HG03521 (cell line): ENCODE measurements around the gene KRT16.
"Not testable (repeated sequence)": the region's sequence is repeated elsewhere in the genome, so short reads cannot be mapped to it uniquely, and the experiment has no call there.

Source experiments
- ATAC-seq: cut with Tn5 transposase; IDR thresholded peaks from one replicate; pipeline ENCODE4 v1.9.1; 2021; ENCODE audit warnings: mild to moderate bottlenecking, moderate library complexity; ENCODE audit not compliant: unreplicated experiment

Gene KRT16

DNA sequence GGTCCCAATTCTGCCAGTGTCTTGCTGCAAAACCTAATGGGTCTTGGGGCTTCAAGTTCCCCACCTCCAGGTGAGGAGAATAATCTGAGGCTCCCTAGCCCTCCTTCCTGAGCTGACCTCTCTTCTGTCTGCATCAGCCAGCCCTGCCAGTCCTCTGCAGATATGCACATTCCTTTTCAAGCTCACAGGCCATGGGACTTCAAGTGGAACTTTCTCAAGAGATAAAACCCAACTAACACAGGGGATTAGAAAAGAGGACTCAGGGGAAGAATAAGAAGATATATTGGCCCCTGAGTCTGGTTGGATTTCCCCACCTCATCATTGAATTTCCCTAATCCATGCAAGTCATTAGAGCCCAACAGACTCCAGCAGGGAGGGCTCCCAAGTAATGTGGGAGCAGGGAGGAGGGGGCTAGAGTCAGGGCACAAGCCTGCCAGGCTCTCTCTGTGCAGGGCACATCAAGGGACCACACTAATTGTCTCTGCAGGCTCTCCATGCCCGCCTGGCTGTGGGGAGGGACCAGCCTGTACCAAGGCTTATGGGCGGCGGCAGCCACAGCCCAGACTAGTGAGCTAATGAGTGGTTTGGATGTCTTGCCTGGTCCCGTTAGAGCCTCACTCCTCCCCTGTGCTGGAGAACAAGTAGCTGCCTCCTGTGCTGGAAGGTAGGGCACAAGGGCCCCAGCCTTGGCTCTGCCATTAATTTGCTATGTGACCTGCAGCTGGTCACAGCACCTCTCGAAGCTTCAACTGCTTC is 27.1 kb downstream of the KRT16 start:
- no peak for ATAC-seq

DNA sequence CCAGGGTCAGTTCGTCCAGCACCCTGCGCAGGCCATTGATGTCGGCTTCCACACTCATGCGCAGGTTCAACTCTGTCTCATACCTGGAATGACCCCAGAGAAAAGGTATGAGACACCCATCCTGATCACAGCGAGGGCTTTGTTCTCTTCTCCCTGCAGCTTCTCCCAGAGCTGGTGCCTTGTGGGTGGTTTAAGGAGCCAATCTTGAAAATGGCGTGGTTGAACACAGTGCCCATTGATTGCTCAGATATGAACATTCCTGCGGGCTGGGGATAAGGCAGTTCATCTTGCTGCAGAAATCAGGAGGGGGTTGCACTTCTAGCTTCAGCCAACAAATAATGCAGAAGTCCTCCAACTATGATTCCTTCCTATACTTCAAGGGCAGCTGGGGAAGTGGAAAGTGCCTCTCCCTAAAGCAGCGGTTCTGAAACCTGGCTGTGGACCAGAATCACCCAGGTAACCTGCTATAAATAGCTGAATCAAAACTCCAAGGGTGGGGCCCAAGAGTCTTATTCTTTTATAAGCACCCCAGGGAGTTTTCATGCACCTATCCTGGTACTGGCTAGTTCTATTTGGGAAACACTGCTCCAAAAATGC is 28.1 kb downstream of the KRT16 start:
- ATAC-seq: not testable (repeated sequence)

DNA sequence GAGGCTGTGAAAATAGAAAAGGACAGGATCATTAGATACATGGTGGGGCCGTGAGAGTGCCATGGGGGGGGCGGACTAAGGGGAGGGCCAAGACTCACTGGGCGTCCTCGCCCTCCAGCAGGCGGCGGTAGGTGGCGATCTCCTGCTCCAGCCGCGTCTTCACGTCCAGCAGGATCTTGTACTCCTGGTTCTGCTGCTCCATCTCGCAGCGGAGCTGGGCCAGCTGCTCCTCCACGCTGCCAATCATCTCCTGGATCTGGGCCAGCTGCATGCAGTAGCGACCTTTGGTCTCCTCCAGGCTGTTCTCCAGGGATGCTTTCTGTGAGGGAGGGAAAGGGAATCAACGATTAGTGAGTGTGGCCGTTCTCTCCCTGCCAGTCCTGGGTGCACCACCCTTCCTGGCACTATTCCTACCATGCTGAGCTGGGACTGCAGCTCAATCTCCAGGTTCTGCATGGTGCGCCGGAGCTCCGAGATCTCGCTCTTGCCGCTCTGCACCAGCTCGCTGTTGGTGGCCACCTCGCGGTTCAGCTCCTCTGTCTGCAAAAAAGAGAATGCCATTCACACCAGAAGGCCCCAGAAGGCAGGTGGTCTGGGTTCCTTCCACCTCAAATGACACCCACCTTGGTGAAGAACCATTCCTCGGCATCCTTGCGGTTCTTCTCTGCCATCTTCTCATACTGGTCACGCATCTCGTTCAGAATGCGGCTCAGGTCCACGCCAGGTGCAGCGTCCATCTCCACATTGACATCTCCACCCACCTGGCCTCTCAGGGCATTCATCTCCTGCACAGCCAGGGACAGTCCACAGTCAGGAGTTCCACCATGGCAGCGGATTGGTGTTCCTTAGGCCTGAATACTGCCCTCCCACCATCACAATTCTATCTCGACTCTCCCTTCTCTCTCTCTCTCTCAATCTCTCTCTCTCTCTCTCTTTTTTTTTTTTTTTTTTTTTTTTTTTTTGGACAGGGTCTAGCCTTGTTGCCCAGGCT is 29.1 kb downstream of the KRT16 start:
- no peak for ATAC-seq

DNA sequence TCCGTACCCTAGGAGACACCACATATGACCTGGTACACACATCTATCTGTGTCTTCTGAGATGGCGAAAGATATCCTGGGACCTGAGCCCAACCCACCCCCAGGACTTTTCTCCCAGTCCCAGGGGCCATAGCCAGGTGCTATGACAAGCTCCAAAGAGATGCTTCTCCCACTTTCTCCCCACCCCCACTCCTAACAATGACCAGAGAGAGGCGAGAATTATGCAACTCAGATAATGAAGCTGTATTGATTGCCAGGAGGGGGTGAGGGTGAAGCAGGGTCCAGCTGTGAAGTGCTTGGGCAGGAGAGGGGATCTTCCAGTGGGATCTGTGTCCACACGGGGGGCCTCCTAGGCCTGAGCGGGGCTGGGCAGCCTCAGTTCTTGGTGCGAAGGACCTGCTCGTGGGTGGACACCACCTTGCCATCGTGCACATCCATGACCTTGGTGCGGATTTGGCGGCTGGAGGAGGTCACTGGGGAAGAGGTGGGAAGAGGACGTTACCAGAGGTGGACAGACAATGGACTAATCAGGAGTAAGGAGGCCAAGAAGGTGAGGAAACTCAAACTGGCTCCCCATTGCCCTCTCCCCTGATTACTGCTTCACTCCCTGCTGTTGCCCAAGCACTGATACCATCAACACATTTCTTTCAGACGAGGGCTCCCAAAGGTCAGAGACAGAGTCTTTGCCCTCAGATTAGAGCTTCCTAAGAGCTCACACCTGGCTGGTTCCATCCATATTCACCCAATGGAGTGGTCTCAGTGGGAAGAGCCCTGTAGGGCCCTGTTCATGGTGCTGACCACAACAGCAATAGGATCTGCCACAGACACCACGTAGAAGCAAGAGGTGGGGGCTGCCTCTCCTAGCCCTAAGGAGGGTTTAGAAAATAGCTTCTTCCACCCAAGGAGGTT is 30.3 kb downstream of the KRT16 start:
- ATAC-seq: not testable (repeated sequence)

DNA sequence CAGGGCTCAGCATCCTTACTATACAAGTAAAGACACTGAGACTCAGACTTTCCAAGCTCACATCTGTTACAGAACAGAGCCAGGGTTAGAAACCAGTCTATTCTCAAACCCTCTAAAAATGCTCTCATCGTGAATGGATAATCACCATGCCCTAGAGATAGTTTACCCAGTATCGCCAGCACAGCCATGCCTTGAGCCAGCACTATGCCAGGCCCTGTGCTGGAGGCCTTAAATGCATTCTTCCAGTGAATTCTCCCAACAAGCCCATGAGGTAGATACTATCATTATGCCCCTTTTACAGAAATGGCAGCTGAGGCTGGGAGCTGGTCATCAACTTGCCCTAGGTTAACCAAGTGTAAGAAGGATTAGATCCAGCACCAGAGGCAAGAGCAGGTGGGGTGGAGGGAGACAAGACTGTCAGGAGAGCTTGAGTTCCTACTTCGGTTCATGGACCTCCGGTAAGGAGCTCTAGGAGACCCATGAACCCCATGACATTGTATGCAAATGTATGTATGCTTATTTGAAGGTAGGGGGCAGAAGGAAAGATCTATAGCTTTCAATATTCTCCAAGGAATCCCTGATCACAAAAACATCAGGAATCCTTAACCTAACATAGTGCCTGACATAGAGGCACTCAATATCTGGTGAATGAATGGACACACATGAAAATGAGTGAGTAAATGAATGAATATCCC is 31.1 kb downstream of the KRT16 start:
- ATAC-seq: no peak

DNA sequence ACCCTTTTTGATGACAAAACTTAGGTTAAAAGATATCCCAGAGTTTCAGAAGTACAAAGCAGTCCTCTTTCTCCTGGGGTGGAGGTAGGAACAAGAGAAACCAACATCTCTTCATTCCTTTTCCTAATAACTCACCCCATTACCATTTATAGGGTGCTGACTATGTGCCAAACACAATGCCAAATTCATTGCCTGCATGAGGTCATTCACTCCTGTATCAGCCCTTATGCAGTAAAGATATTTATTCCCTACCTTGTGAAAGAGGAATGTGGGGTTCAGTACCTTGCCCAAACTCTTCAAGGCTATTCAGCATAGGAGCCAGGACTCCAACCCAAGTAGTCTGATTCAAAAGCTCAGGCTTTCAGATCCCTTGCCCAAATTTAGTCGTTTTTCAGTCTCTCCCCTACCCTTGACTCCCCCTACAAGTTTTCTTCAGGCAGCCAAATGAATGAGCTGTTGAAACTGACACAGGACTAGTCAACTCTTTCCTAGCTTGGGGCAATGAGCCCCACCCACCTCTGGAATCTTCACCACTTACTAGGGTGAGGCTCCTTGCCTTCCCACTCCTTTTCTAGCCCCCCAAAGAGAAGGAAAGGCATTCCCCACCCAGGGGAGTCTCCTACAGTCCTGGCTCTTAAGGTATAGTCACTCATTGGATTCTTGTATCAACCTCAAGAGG is 31.7 kb downstream of the KRT16 start:
- no peak for ATAC-seq

DNA sequence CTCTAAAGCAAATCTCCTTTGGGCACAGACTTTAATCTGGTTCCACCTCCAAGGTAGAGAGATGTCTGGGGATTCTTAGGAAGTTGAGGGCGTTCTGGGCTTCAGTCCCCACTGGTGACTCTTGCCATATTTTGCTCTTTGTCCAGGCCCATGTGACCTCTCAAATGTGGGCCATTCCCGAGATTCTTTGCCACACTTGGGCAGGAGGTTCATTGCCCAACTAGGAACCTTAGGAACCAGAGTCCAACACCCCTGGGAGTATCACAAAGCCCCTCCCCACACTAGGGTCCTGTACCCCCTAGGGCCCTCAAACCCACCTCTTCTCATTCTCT is 32.4 kb downstream of the KRT16 start:
- ATAC-seq: no peak

DNA sequence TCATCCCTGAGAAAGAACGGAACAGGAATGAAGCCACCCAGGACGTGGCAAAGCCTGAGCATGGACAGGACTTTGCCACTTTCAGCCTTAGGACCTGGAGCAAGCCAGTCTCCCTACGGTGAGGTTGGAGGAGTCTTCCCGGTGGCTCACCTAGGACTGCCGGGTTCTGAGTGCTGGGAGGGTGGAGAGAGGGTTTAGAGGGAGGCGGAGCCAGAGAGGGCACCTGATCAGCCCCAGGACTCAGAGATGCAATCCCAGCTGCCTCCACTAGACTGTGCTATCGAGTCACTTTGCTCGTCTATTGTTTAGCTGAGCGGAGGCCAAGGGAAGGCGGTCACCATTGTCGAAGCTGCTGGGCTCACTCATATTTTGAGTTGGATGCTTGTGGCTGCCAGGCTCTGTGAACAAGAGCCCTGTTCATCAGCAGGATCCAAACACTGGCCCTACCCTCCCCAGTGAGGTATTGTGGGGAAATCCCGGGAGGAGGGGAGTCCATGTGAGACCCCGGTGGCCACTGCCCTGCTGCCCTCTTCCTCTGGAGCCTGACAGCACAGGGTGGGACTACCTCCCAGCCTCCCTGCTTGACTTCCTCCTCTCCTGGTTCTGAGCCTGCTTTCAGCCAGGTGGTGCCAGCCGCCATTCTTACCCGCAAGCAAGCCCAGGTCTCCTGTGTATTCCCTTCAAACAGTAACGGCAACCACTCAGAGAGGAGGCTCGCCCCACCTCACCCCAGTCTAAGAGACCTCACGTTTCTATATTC is 32.9 kb downstream of the KRT16 start:
- no peak for ATAC-seq

DNA sequence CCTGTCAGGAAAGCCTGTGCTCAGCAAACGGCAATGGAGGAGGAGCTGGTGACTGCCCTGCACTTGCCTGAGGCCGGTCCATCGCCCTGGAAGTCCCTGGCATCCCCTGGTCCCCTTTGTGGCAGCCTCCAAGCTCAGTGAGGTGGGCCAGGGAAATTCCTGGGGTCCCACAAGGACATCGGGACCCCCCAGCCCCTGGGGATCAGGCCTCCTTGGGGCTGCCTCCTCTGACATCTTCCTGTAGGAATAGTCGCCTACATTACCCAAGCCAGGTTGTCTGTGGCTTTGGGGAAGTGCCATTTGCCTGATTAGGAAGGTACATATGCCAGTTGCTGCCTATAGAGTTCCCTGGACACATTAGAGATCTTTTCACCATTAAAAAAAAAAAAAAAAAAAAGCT is 33.6 kb downstream of the KRT16 start:
- no peak for ATAC-seq

DNA sequence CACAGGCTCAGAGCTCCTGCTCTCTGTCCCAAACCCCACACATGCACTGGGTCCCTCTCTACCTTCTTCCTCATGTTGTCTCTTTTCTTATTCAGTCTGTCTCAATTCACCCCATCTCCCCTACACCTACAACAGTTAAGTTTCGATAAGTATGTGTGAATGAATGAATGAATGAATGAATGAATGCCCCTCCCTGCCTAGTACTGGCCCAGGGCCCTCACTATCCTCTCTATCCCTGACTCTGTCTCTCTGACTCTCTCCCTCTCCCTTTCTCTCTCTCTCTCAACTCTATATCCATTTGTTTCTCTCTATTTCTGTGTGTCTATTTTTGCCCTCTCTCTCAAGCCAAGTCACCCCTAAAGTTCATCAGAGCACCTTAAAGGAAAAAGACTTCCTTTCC is 34.0 kb downstream of the KRT16 start:
- ATAC-seq: no peak

DNA sequence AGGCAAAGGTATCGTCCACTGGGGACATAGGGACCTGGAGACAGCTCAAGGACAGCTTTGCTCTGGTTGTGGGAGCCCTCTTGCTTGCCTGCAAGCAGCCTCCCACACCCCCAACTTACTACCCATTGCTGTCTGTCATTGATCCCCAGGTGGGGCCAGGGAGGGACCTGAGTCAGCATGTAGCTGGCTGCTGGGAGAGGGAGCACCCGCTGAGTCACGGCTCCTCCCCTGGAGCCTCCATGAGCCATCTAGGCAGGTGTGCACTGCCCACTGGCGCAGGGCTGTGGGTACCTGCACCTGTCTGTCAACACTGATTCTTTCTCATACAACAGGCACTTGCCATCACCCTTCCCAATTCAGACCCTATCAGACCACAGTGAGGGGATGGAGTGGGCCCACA is 35.8 kb downstream of the KRT16 start:
- not testable (repeated sequence) for ATAC-seq

DNA sequence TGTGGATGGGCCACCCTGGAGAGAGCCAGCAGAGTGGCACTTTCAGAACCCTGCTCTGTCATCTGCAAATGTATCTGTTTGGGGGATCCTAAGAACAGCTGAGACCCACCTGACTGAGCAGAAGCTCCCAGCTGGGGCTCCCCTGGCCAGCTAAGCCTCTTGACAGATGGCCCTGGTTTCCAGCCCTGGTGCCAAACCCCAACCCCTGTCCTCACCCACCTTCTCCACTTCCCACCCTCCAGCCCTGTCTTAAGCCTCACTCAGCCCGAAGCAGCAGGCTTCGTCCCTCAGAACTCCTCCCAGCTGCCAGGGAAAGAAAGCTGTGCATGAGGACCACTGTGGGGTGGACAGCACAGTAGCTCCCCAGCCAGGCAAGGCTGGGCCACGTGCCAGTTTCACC is 37.2 kb downstream of the KRT16 start:
- ATAC-seq: no peak

DNA sequence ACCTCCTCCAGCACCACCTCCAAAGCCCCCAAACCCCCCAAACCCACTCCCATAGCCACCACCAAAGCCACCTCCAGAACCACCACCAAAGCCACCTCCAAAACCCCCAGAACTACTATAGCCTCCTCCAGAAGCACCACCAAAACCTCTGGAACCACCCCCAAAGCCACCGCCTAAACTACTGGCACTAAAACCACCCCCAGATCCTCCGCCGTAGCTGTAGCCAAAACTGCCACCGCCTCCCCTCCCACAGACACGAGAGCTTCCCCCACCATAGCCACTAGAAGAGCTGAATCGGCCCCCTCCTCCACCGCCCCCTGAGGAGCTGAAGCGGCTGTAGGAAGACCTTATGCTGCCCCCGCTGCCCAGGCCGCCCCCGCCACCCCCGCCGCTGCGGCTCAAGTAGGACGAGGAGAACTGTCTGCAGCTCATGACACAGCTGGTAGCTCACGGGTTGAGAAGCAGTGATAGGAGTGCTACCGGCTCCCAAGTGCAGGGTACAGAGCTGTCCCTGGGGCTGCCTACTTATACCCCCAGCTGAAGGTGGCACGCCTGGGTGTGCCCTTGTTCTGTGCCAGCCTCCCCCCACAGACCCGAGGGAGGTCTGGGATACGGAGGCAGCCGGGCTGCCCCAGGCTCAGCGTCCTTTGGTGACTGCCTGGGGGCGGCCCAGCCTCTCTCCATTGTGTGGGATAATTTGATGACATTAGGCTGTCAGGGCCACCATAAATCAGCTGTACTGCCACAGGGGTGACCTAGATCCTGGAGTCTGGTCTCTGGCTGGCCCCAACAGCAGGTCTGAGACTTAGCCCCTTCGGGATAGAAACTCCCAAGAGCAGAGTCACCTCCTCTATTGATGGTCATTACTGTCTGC is 40.8 kb downstream of the KRT16 start, which contains the start of gene KRT9:
KRT9 (minus strand) TSS at position 499 of the 874 bp plus-strand sequence; CDS start at position 432, 67 bp downstream.
- ATAC-seq: no peak

DNA sequence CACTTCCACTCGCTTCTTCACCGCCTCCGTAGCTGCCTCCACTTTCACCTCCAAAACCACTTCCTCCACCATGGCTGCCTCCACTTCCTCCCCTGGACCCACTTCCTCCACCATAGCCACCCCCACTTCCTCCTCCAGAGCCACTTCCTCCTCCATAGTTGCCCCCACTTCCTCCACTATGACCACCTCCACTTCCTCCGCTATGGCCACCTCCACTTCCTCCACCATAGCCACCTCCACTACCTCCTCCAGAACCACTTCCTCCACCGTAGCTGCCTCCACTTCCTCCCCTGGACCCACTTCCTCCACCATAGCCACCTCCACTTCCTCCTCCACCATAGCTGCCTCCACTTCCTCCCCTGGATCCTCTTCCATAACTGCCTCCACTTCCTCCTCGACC is 45.2 kb downstream of the KRT16 start:
- no peak for ATAC-seq

DNA sequence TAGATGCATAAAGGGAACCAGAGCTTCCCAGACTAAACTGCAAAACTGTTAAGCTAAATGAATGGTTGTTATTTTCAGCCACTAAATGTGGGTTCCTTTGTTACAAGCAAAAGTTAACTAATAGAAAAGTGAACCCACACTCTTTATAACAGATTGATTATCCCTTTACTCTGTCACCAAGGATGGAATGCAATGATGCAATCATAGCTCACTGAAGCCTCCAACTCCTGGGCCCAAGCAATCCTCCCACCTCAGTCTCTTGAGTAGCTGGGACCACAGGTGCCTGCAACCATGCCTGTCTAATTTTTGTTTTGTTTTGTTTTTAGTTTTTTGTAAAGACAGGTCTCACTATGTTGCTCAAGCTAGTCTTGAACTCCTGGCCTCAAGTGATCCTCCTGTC is 47.2 kb downstream of the KRT16 start:
- ATAC-seq: no peak

DNA sequence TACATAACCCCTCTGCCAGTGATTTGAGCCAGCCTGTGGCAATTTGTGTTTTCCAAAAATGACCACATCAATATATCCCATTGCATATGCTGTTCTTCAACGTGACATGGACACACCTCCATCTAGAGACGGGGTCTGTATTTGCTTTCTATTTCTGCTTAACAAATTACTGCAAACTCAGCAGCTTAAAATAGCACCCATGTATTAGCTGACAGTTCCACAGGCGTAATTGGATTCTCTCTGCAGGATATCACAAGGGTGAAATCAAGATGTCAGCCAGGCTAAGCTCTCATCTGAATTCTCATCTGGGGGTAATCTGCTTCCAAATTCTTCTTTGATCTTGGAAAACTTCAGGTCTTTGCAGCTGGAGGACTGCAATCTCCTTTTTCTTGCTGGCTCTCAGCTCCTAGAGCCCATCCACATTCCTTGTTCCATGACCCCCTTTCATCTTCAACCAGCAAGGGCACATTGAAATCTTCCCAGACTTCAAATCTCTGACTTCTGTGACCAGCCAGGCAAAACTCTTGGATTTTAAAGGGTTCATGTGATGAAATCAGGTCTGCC is 48.9 kb downstream of the KRT16 start:
- ATAC-seq: no peak

DNA sequence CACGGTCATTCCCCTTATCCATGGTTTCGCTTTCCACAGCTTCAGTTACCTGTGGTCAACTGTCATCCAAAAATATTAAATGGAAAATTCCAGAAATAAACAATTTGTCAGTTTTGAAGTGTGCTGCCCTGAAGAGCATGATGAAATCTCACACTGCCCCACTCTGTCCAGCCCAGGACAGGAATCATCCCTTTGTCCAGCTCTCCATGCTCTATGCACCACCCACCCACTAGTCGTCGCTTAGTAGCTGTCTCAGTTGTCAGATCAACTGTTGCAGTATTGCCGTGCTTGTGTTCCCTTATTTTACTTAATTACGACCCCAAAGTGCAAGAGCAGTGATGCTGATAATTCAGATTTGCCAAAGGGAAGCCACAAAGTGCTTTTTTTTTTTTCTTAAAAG is 51.0 kb downstream of the KRT16 start:
- ATAC-seq: no peak
